ENCODE results near the gene TOM1L2. TPM values are rescaled to one million over a fixed set of nuclear protein-coding genes. Genes with fewer than 3 reads are reported as not detected.
A peak's percentile ranks its signal among the peaks of the same experiment; 100 is the strongest.

TOM1L2 gene
- total and polyA plus RNA-seq, 11 donors, result 122 to 345 (median 247) TPM

DNA sequence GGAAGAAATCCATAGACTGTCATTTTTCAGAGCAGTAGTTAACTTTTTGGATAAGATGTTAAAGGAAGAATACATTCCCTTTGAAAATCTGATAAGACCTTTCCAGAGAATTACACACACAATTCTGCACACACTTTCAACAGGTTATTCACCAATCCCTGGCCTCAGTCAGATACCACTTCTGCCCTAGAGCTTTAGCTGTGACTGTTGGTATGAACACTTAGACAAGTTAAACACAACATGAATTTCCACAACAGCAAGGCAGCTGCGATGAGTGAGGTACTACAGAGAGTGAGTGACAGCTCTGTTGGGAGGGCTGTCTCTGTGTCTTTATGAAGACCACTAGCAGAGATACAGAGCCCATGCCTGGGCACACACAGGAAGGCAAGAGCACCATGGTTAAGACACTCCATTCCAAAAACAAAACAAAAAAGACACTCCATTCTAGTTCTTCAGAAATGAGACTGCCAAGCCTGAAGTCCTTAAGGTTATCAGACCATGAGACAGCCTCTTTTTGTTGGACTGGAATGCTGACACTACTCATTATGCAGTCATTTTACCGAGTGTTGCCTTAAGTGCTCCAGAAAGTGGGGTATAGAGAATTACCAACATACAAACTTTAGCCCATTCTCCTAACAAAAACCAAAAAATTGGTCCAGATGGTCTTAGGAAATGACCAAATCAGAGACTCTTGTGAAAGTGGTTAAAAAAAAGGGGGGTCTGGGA lies 42.4 kb downstream of the TOM1L2 start:
- H3K27ac ChIP-seq, result peak overlapping the region in 11 of 12 donors; percentile 41 to 82 (median 69)
- TF ChIP-seq, protein P1, sequence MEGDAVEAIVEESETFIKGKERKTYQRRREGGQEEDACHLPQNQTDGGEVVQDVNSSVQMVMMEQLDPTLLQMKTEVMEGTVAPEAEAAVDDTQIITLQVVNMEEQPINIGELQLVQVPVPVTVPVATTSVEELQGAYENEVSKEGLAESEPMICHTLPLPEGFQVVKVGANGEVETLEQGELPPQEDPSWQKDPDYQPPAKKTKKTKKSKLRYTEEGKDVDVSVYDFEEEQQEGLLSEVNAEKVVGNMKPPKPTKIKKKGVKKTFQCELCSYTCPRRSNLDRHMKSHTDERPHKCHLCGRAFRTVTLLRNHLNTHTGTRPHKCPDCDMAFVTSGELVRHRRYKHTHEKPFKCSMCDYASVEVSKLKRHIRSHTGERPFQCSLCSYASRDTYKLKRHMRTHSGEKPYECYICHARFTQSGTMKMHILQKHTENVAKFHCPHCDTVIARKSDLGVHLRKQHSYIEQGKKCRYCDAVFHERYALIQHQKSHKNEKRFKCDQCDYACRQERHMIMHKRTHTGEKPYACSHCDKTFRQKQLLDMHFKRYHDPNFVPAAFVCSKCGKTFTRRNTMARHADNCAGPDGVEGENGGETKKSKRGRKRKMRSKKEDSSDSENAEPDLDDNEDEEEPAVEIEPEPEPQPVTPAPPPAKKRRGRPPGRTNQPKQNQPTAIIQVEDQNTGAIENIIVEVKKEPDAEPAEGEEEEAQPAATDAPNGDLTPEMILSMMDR (IDR thresholded peaks at IDR 0.05), result no peak
- TF ChIP-seq POLR2A (IDR thresholded peaks at IDR 0.05), result no peak
- H3K27me3 ChIP-seq, result no peaks in the 10 kb centered on the region
- H3K4me3 ChIP-seq, result no peak overlapping the region
- H3K9me3 ChIP-seq, result no peaks in the 10 kb centered on the region
- peaks cover 3 to 87% (median 47%) of the 10 kb centered on the region in 12 donors for H3K4me1 ChIP-seq
- no peak for DNase-seq
- ATAC-seq, result peak in 2 of 4 donors; percentile 27 to 46
- WGBS, 4 donors, result 38 to 52% (median 43%) methylated on average over 2 of the region's 2 CpGs
- no peaks in the 10 kb centered on the region for H3K36me3 ChIP-seq
- intact Hi-C loops (cut with DNase I), result loop anchor here in 7 of 10 donors (5.0 to 10.0 kb wide), 6 partner anchors 32 to 255 kb away; partner anchors contain the start of genes ATPAF2 (in 2 of the 7), GID4 (in 2 of the 7), DRC3 (in 1 of the 7) and TOM1L2 (in 1 of the 7)

DNA sequence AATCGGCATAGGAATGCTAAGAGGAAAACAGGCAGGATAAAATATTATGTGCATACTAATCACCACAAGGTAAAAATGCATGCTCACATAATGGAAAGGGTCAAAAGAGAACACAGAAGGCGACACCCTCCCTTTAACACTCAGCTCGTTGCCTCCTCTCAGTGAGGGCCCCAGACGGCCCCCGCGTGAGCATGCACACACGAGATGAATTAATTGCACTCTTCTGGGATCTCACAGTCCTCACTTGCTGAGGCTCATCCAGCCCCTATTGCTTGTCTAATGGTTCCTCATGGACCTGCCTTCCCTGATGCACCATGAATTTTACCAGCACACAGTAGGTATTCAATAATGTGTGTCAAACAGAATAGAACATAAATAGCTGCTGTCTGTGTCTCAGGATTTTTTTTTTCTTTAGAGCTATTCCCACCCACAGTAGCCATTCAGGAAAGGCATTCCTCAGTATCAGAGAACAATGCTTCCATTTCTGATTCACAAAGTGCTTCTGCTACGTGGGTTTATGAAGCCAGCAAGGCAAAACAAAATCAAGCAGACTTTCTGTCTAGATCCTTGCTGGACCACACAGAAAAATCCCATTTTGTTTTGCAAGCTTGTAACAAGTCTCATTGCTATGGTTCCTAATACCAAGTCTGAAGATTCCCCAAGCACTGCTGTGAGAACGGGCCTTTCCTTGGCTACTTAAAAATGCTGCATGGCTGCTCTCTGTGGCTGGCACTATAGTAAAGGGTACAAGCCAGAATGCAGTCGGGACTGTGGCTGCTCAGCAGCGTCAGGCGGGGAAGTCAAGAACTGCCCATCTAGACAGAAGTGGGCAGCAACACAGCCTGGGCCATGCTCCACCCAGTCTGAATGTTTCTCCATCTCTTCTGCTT lies 43.6 kb downstream of the TOM1L2 start:
- TF ChIP-seq, protein P1 (IDR thresholded peaks at IDR 0.05), result no peak
- no peak for TF ChIP-seq POLR2A (IDR thresholded peaks at IDR 0.05)
- Histone ChIP-seq H3K9me3 (no peaks in the 10 kb centered on the region), H3K4me3 (no peak overlapping the region), H3K36me3 (no peaks in the 10 kb centered on the region), H3K27me3 (no peaks in the 10 kb centered on the region), H3K27ac (peak overlapping the region in 11 of 12 donors; percentile 41 to 82 (median 69)), H3K4me1 (peaks cover 3 to 88% (median 42%) of the 10 kb centered on the region in 12 donors)
- peak; percentile 32 to 79 (median 50) for ATAC-seq
- intact Hi-C loops (cut with DNase I), result loop anchor here in 6 of 10 donors (5.0 to 10.0 kb wide), 5 partner anchors 34 to 254 kb away; partner anchors contain the start of genes ATPAF2 (in 2 of the 6), GID4 (in 2 of the 6), DRC3 (in 1 of the 6) and TOM1L2 (in 1 of the 6)
- no peak for DNase-seq
- 33 to 48% (median 36%) methylated on average over 12 of the region's 12 CpGs for WGBS, 4 donors

DNA sequence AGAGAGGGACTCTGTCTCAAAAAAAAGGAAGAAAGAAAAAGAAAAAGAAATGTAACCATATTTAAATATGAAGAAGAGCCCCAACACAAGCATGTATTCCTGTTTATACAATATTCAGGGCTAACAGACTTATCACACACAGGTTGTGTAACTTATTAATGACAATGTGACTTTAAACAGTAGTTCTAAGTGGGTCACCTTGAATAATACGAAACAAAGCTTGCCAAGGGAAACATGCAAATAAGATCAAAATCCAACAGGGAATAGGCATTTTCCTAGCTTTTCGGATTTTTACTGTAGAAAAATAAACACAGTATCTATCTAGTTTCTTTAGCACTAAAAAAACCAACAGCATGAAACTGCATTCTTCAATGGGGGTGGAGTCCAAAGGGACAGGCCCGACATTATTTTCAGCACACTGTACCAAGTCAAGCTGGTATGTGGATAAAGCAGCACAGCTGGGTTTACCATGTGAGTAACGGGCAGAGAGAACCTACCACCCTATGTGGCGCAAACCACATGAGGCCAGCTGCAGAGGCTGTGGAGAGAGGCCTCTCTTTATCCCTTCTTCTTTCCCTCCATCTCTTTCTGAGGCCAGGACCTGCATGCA lies 45.3 kb downstream of the TOM1L2 start:
- 29 to 46% (median 35%) methylated on average over 5 of the region's 5 CpGs for WGBS, 4 donors
- peak; percentile 27 to 61 (median 41) for ATAC-seq
- Histone ChIP-seq H3K4me1 (peaks cover 3 to 90% (median 56%) of the 10 kb centered on the region in 12 donors), H3K9me3 (no peaks in the 10 kb centered on the region), H3K27me3 (no peaks in the 10 kb centered on the region), H3K27ac (peak overlapping the region; percentile 18 to 82 (median 72)), H3K36me3 (no peaks in the 10 kb centered on the region), H3K4me3 (no peak overlapping the region)
- intact Hi-C loops (cut with DNase I), result loop anchor here in 6 of 10 donors (2.0 to 10.0 kb wide), 6 partner anchors 35 to 252 kb away; partner anchors contain the start of genes ATPAF2 (in 2 of the 6), GID4 (in 2 of the 6), DRC3 (in 1 of the 6) and TOM1L2 (in 1 of the 6)
- DNase-seq, result no peak
- TF ChIP-seq, protein P1 (IDR thresholded peaks at IDR 0.05), result no peak
- TF ChIP-seq POLR2A (IDR thresholded peaks at IDR 0.05), result no peak

Measured in heart left ventricle (tissue), 16 donors.